H1 (cell line): ENCODE measurements around the gene TMPO. TPM values are rescaled to one million over a fixed set of nuclear protein-coding genes. Genes with fewer than 3 reads are reported as not detected.

ENCODE experiments used
- KDM1A ChIP-seq: fragments of 200-600, 300-600 bp; sonication (generic); IDR thresholded peaks from 2 replicates; pipeline ENCODE4 v1.7.1; 2016; ENCODE audit warnings: mild to moderate bottlenecking, low read length, borderline replicate concordance
- RBBP5 ChIP-seq: IDR thresholded peaks from 2 replicates; pipeline ENCODE4 v1.7.1; 2012; ENCODE audit warnings: low read depth, mild to moderate bottlenecking, inconsistent platforms, low read length, moderate library complexity, borderline replicate concordance
- RNF2 ChIP-seq: fragments of 200-900, 300-1000 bp; sonication (generic); IDR thresholded peaks from 2 replicates; pipeline ENCODE4 v1.7.1; 2016; ENCODE audit warnings: borderline replicate concordance, low read depth, mild to moderate bottlenecking, antibody characterized with exemption, low read length; ENCODE audit not compliant: poor library complexity, severe bottlenecking; ENCODE audit errors: missing control alignments
- SIRT6 ChIP-seq: IDR thresholded peaks from one replicate; pipeline ENCODE4 v1.7.1; 2012; ENCODE audit warnings: low read length, inconsistent platforms
- TCF12 ChIP-seq: IDR thresholded peaks from 2 replicates; pipeline ENCODE4 v1.6.1; 2011; ENCODE audit warnings: low read depth, mild to moderate bottlenecking, low read length
- polyA plus RNA-seq, 7 experiments: library from polyadenylated mRNA; depleted of rRNA in 3 of 7; stranded (reverse) in 5 of 7; unstranded in 2 of 7; fragments of >200 nt in 5 of 7; fragments of 200-250 nt in 2 of 7; gene quantifications; 1 replicate in 5 of 7; 2 replicates in 1 of 7; 4 replicates in 1 of 7; pipeline versions ENCODE4 v1.2.1 to v1.2.3, GENCODE V29; 2011 to 2013; ENCODE audit warnings: missing spikeins in 2 of 7, mixed read lengths in 2 of 7
- total RNA-seq: library from RNA; stranded (reverse); fragmentation: NEBNext Ultra II Directional; extraction: Animal tissue kit (Norgen Biotek cat#: 25700); gene quantifications from 2 replicates; pipeline ENCODE4 v1.2.1, GENCODE V29; 2021

Gene TMPO
- total and polyA plus RNA-seq, 2 of the 8 experiments (the other 6 are each of a cell fraction or from before 2014, with no cell fraction given): 43.9 to 195 TPM

DNA sequence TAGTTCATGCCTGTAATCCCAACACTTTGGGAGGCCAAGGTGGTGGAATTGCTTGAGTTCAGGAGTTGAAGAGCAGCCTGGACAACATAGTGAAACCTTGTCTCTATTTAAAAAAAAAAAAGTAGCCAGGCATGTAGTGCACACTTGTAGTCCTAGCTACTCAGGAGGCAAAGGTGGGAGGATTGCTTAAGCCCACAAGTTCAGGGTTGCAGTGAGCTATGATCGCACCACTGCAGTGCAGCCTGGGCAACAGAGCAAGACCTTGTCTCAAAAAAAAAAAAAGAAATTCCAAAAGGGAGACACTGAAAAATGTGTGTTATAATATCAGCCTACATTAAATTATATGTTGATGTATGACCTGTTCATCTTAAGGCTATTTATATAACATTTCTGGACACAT lies 14.7 kb downstream of the TMPO start (continued):
- TF ChIP-seq RBBP5 (no peak), KDM1A (no peak), TCF12 (no peak), RNF2 (no peak), SIRT6 (no peak)
